ENCODE measurements around the gene MCU. TPM values are rescaled to one million over a fixed set of nuclear protein-coding genes. Genes with fewer than 3 reads are reported as not detected.

The MCU gene
- total RNA-seq, 1 donor from 2014 or later, result 66.3 TPM

DNA sequence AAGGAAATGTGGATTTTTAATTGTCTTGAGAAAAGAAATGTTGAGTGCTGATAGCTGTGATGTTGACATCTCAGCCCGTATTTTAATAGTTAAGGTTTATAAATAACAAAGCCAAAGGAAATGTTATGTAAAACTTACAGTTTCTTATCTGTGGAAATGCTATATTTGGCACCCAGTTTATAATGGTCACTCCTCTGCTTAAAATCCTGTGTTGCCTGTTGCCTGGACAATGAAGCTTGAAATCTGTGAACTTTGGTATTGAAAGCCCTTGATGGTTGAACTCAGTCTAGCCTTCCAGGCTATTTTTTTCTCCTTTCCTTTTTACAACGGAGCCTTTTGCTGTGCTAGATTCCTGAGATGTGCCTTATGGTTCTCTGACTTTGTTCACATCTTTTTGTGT, 46.5 kb downstream of the MCU start:
- no peaks in the 10 kb centered on the region for H3K27me3 ChIP-seq
- H3K4me3 ChIP-seq, result no peak overlapping the region
- Mint-ChIP-seq H3K36me3 (no peaks in the 10 kb centered on the region), H3K27me3 (ENCODE audit: insufficient read depth, low read depth) (no peaks in the 10 kb centered on the region), H3K27ac (no peak overlapping the region), H3K4me3 (no peak overlapping the region), H3K9me3 (no peaks in the 10 kb centered on the region), H3K4me1 (peaks cover 30% of the 10 kb centered on the region)
- DNase-seq (ENCODE audit: low spot score), result no peak
- peaks cover 5% of the 10 kb centered on the region for H4K20me1 ChIP-seq (ENCODE audit: low read depth)
- H3K79me2 ChIP-seq (ENCODE audit: low read depth), result peaks cover 85% of the 10 kb centered on the region
- no peak overlapping the region for H3K4me2 ChIP-seq
- H3K9ac ChIP-seq, result no peak overlapping the region
- no peaks in the 10 kb centered on the region for H3K36me3 ChIP-seq
- no peak overlapping the region for H3K27ac ChIP-seq
- H3K4me1 ChIP-seq, result peaks cover 11% of the 10 kb centered on the region
- H2AFZ ChIP-seq (replicated peaks), result no peak overlapping the region
- H3F3A ChIP-seq (ENCODE audit: low read depth), result peaks cover 2% of the 10 kb centered on the region
- no peak for TF ChIP-seq EZH2phosphoT487 (IDR thresholded peaks at IDR 0.05)
- TF ChIP-seq, protein P1, sequence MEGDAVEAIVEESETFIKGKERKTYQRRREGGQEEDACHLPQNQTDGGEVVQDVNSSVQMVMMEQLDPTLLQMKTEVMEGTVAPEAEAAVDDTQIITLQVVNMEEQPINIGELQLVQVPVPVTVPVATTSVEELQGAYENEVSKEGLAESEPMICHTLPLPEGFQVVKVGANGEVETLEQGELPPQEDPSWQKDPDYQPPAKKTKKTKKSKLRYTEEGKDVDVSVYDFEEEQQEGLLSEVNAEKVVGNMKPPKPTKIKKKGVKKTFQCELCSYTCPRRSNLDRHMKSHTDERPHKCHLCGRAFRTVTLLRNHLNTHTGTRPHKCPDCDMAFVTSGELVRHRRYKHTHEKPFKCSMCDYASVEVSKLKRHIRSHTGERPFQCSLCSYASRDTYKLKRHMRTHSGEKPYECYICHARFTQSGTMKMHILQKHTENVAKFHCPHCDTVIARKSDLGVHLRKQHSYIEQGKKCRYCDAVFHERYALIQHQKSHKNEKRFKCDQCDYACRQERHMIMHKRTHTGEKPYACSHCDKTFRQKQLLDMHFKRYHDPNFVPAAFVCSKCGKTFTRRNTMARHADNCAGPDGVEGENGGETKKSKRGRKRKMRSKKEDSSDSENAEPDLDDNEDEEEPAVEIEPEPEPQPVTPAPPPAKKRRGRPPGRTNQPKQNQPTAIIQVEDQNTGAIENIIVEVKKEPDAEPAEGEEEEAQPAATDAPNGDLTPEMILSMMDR (IDR thresholded peaks at IDR 0.05), result no peak
- H3K9me3 ChIP-seq (ENCODE audit: low read depth), result no peaks in the 10 kb centered on the region

DNA sequence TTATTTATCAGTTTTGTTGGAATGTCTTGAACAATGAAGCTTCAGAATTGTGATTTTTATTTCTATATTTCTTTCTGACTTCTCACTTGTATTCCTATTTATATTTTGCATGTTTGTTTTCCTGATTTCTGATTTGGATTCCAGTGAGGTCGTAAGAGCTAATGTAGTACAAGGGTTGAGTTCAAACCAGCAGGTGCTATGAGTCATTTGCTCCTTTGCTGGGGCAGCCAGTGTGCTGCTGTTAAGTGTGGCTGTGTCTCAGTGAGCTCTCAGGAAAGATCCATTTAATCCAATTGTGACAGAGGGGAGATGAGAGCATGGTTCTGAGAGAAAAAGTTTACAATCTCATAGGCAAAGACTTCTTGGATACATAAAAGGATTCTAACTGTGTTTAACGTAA, 48.6 kb downstream of the MCU start:
- H3K4me1 Mint-ChIP-seq, result peaks cover 40% of the 10 kb centered on the region
- no peaks in the 10 kb centered on the region for H3K9me3 ChIP-seq (ENCODE audit: low read depth)
- H3K36me3 Mint-ChIP-seq, result no peaks in the 10 kb centered on the region
- H3K9ac ChIP-seq, result no peak overlapping the region
- DNase-seq (ENCODE audit: low spot score), result peak; percentile 20
- peak overlapping the region; percentile 40 for H3K27ac Mint-ChIP-seq
- H4K20me1 ChIP-seq (ENCODE audit: low read depth), result peaks cover 14% of the 10 kb centered on the region
- no peak overlapping the region for H3K4me2 ChIP-seq
- H3K79me2 ChIP-seq (ENCODE audit: low read depth), result peaks cover 78% of the 10 kb centered on the region
- peaks cover 32% of the 10 kb centered on the region for H3K4me1 ChIP-seq
- H3K27ac ChIP-seq, result no peak overlapping the region
- H3K4me3 Mint-ChIP-seq, result no peak overlapping the region
- no peaks in the 10 kb centered on the region for H3K9me3 Mint-ChIP-seq
- peaks cover 15% of the 10 kb centered on the region for H3F3A ChIP-seq (ENCODE audit: low read depth)
- H3K27me3 ChIP-seq, result no peaks in the 10 kb centered on the region
- no peaks in the 10 kb centered on the region for H3K36me3 ChIP-seq
- H3K4me3 ChIP-seq, result no peak overlapping the region
- no peaks in the 10 kb centered on the region for H3K27me3 Mint-ChIP-seq (ENCODE audit: insufficient read depth, low read depth)
- TF ChIP-seq EZH2phosphoT487 (IDR thresholded peaks at IDR 0.05) (no peak), EZH2 (IDR thresholded peaks at IDR 0.05) (no peak)
- TF ChIP-seq, protein P1 (IDR thresholded peaks at IDR 0.05), result no peak
- no peak overlapping the region for H2AFZ ChIP-seq (replicated peaks)

DNA sequence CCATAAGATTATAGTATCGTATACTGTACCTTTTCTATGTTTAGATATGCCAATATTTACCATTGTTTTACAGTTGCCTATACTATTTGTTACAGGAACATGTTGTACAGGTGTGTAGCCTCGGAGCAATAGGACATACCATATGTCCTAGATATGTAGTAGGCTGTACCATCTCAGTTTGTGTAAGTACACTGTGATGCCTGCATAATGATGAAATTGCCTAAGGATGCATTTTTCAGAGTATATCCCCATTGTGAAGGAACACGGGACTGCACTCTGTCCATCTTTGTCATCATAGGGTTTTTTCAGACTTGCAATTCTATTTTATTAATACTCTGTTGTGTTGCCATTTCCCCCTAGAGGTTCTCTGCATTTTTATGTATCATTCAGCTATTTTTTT, 50.1 kb downstream of the MCU start:
- H4K20me1 ChIP-seq (ENCODE audit: low read depth), result peaks cover 9% of the 10 kb centered on the region
- Mint-ChIP-seq H3K27me3 (ENCODE audit: insufficient read depth, low read depth) (no peaks in the 10 kb centered on the region), H3K9me3 (no peaks in the 10 kb centered on the region), H3K27ac (no peak overlapping the region), H3K4me1 (peaks cover 41% of the 10 kb centered on the region), H3K36me3 (no peaks in the 10 kb centered on the region), H3K4me3 (no peak overlapping the region)
- H3K9me3 ChIP-seq (ENCODE audit: low read depth), result no peaks in the 10 kb centered on the region
- no peaks in the 10 kb centered on the region for H3K36me3 ChIP-seq
- peaks cover 15% of the 10 kb centered on the region for H3F3A ChIP-seq (ENCODE audit: low read depth)
- H3K4me2 ChIP-seq, result no peak overlapping the region
- peaks cover 30% of the 10 kb centered on the region for H3K4me1 ChIP-seq
- no peaks in the 10 kb centered on the region for H3K27me3 ChIP-seq
- H3K4me3 ChIP-seq, result no peak overlapping the region
- TF ChIP-seq EZH2 (IDR thresholded peaks at IDR 0.05) (no peak), EZH2phosphoT487 (IDR thresholded peaks at IDR 0.05) (no peak)
- TF ChIP-seq, protein P1 (IDR thresholded peaks at IDR 0.05), result no peak
- peaks cover 80% of the 10 kb centered on the region for H3K79me2 ChIP-seq (ENCODE audit: low read depth)
- no peak overlapping the region for H3K27ac ChIP-seq
- H3K9ac ChIP-seq, result no peak overlapping the region
- no peak for DNase-seq (ENCODE audit: low spot score)
- H2AFZ ChIP-seq (replicated peaks), result no peak overlapping the region

Data from neural progenitor cell (in vitro differentiated cells).